ENCODE measurements around the gene LRRC28.
"Not testable (repeated sequence)": the region's sequence is repeated elsewhere in the genome, so short reads cannot be mapped to it uniquely, and the experiment has no call there.

LRRC28 gene

DNA sequence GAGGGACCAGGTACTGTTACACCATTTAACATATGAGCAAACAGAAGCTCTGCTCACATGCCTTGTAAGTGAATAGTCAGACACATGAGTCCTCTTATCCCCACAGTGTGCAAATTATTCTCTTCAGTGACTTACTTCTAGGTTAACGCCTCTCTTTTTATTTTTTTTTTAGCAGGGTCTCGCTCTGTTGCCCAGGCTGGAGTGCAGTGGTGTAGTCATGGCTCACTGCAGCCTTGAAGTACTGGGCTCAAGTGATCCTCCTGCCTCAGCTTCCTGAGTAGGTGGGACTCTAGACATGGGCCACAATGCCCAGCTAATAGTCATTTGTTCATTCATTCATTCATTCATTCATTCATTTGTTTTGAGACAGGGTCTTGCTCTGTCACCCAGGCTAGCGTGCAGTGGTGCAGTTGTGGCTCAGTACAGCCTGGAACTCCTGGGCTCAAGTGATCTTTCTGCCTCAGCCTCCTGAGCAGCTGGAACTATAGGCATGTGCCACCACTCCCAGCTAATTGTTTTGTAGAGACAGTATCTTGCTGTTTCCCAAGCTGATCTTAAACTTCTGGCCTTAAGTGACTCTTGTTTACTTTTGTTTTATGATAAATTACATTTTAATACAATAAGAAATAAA is 94.7 kb downstream of the LRRC28 start:
- DNase-seq: no peak

DNA sequence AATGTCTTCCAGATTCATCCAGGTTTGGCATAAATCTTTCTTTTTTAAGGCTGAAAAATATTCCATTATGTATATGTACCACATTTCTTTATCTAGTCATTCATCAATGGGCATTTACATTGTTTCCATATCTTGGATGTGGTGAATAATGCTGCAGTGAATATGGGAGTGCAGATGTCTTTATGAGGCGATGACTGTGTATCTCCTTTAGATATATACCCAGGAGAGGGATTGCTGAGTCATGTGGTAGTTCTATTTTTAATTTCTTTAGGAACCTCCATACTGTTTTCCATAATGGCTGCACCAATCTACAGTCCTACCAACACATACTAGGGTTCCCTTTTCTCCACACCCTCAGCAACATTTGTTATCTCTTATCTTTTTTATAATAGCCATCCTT is 96.3 kb downstream of the LRRC28 start:
- no peak for DNase-seq

DNA sequence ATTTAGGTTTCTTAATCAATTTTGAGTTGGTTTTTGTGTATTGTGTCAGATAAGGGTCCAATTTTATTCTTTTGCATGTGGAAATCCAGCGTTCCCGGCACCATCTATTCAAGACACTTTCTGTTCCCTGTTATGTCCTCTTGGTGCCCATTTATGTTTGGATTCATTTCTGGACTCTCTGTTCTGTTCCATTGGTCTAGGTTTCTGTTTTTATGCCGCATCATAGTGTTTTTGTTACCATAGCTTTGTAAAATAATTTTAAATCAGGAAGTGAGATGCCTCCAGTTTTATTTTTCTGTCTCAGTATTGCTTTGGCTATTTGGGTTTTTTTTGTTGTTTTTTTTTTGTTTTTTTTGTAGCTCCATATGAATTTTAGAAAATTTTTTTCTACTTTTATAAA is 97.1 kb downstream of the LRRC28 start:
- DNase-seq: no peak

DNA sequence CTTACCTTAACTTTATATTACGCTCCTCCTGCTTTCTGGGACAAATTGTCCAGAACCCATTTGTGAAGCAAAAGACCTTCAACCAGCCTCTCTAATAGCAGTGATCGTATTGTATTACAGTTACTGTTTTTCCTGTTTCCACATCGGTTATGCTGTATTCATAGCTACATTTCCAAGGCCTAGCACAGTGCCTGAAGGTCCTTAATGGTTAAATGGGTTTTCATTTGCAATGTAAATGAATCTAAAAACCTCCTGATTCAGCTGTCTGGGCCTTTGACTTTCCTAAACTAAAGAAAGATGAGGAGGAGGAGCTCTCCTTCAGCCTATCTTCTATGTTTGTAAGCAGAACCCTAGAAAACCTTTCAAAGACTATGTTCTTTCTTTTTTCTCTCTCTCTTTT is 99.1 kb downstream of the LRRC28 start:
- no peak for DNase-seq

DNA sequence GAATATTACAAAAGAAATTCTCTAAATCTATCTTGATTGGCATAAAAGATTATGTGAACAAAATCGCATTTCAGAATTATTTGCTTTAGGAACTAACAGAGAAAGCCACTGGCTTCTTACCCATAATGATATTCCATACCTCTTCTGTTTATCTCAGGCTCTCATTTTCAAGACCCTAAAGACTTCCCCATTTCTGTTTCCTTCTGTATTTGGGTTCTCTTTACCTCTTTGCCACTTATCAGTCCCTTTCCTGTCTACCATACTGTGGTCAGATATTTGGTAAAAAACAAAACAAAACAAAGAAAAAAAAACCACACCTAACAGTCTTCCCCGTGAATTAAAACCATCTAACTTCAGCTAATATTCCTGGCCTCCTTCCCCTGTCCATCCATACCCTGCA is 108.5 kb downstream of the LRRC28 start:
- no peak for DNase-seq

DNA sequence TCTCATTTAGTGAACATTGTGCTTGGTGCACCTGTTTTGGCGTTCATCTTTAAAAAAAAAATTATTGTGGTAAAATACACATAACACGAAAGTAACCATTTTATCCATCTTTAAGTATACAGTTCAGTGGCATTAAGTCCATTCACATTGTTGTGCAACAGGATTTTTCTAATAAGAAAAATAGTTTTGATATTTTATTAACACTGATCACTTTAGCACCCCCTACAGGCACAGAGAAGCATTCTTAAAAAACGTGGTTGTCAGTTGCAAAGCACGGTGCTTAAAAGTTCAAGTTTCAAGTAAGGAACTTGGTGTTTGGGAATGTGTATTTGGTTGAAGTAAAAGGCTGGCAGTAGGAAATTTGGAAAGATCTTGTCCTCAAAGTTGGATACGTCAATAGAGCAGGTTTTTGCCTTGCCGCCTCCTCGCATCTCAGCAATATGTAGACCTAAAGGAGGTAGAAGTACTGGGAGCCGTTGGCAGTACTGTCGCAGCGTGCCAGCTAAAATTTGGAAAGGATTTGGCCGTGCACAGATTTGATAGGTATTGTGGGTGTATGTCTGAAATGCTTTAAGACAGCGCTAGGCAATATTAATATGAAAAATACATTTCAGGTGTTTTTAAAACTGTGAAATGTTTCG is 110.4 kb downstream of the LRRC28 start:
- peak; percentile 22 for DNase-seq

DNA sequence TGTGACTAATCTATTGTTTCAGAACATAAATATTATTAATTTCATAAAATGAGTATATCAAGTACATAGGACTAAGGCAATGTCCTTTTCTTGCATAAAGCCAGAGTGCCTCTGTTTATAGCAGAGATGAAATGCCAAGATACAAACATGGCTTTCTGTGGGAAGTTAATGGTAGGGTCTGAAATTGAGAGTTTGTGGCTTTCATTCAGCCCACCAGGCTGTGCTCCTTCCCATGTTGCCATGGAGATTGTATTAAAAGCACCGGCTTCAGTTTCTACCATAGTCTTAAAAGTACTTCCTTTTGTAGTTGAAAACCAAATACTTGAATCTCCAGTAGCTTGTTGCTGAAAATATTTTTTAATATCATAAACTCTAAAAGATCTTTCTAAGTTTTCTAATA is 114.0 kb downstream of the LRRC28 start:
- DNase-seq: no peak

DNA sequence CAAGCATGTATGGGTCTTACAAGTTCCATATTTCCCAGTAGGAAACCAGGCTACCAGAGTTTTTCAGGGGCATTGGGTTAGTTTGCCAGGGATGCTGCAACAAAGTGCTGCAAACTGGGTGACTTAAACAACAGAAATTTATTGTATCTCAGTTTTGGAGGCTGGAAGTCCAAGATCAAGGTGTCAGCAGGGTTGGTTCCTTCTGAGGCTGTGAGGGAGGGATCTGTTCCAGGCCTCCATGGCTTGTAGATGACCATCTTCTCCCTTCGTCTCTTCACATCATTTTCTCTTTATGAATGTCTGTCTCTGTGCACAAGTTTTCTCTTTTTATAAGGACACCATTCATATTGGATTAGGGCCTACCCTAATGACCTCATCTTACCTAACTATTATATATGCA is 114.7 kb downstream of the LRRC28 start:
- no peak for DNase-seq

DNA sequence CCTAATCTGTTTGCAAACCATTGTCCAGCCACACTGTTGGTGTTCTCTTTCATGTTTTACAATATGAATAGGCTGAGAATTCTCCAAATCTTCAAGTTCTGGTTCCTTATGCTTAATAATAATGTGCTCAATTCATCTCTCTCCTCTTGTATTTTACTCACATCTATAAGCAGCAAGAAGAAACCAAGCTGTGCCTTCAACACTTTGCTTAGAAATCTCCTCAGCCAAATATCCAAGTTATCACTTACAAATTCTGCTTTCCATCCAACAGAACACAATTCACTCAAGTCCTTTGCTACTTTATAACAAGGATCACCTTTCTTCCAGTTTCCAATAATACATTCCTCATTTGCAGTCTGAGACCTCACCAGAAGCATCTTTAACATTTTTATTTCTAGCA is 117.5 kb downstream of the LRRC28 start:
- DNase-seq: no peak

DNA sequence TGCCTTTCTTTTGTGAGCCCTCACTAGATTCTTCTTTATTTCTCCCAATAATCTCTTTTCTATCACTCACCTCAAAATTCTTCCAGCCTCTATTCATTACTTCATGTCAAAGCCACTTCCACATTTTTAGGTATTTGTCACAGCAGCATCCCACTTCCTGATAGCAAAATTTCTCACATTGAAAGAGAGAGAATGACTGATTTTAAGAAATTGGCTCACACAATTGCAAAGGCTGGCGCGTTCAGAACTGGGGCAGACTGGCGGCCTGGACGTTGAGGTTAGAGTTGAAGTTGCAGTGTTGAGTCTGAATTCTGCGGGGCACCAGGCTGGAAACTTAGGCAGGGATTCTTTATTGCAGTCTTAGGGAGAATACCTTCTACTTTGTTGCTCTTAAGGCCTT is 117.9 kb downstream of the LRRC28 start:
- DNase-seq: no peak

DNA sequence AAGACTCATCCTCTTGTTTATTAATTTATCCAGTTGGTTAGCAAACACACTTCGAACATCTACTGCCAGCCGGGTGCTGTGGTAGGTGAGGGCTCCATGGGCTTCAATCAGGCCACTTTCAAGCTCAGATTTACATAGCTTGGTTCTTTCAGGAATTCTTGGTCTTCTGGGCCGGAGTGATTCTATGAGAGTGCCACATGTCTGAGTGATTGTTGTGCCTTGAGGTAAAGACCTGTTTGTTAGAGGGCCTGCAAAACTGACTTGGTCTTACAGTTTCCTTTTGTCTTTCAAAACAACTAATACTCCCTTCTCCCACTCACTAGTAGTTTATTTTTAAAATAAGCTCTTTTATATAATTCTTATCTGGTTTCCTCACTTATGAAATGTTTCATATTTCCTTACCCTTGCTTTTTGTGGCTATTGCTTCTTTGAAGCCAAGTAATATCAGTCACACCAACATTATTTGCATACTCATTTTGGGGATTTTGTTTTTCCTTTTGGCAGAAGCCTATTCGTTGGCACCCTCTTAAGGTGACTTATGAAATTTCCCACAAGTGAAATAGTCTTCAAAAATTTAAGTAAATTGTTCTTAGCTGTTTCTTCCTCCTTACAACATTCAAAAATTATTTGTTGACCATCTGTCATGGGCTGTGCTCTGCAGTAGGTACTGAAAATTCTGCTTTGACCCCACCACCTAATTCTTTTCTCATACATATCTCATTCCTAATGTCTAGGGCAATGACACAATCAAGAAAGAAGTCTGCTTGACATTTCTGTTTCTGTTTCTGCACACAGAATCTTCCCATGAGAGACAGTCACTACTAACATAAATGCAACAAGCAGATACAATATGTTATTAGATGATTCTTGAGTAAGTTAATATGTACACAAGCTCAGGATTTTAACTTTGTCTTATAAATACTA is 120.2 kb downstream of the LRRC28 start:
- no peak for DNase-seq

DNA sequence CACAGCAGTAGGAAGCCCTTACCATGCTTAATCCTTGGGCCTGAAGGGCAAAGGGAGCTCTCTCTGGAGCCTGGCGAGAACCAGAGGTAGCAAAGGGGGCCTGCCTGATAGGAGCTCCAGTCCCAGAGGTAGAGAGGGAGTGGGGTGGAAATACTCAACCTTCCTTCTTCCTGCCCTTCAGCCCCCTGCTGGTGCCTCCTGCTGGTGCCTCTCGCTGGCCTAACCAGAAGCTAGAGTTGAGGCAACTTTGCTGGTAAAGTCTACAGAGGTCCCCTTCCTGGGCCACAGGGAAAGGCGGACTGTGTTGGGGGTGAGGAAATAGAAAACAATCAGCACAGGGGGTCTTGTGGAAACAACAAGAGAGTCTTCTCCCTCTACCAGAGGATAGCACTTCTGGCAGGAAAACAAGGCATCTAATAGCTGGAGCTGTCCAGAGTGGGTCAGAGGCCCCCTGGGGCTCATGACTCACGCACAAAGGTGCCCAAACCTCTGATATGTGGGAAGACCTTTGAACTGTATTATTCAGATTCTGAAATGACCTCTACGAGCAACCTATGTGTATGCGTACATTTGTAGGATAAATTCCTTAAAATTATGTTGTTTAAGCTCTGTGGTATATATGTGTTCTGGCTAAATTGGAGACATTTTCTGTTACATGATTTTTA is 133.9 kb downstream of the LRRC28 start:
- no peak for DNase-seq

DNA sequence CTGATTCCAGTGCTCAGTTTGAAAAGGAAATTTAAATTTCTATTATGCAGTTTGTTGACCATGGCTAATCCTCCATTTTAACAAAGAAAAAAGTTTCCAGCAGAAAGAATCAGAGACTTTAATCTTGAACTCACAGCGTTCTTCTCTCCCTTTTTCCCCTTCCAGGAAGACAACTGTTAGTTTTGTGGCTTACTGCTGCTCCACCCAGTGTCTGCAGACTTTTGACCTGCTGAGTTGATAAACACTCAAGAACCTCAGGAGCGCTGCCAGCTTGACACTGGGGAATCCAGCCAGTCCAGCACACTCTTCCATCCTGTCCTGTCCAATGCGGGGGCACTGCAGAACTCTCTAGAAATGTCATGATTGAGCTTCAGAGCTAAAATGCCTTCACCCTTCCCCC is 134.6 kb downstream of the LRRC28 start:
- no peak for DNase-seq

DNA sequence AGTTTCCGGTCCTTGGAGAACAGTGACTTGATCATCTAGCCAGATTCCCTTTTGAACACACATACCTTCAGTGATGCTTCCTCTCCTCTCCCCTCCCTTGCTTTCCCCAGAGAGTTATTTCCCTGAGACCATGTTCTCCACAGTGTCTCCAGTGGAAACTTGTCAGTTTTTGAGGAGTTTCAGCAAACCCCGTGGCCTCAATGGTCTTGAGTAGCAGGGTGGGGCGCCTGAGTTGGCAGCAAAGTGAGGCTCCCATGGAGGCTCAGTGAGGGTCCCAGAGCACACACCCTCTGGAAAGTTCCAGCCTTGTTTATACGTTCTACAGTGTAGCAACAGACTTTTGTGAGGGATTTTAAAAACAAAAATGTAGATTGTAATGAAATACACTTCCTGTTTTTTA is 135.1 kb downstream of the LRRC28 start:
- DNase-seq: no peak

DNA sequence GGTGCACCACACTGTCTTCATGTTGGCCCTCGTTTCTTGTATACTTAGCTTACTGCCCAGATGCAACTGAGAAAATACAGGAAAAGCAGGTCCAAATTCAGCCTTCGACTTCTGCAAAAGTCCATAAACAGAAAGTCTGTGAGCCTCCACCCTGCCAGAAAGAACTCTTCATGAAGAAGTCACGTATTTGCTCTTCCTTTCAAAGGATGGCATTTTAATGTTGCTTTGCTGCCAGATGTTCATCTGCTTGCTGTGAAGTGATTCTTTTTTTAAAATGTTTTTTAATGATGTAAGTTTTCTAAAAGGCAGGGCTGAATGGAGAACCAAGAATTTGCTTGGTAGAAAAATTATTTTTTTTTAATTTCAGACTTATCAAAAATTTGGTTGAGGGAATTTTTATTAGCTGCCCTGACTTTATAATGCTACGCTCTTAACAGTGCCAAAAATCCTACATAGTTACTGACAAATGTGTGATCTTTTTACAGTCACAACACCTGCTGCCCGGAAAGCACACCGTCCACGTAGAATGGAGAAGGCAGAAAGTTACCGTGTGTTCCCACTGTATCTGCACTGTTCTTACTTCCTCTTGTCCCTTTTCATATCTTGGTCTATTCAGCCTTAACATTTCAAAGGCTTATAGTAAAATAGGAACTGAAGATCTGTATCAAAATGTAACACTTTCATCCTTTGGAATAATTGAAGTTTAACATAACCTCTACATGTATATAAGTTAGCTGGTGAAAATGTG is 136.3 kb downstream of the LRRC28 start:
- DNase-seq: no peak

DNA sequence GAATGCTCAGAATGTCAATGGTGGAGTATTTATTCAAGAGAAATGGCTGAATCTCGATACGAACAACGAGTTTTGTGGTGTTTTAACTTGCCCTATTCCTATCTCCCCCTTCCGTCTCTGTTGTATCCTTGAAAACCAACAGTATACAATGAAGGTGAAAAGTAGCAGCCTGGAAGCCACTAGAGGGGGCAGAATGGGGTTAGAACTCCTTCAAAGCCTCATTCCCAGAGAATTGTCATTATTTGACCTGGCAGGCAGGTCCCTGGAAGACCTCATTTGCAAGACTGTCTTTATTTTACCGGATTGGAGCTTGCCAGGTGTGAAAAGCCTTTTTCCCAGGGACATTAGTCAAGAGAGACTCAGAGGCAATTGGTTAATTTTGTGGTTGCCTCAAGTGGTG is 139.4 kb downstream of the LRRC28 start:
- no peak for DNase-seq

DNA sequence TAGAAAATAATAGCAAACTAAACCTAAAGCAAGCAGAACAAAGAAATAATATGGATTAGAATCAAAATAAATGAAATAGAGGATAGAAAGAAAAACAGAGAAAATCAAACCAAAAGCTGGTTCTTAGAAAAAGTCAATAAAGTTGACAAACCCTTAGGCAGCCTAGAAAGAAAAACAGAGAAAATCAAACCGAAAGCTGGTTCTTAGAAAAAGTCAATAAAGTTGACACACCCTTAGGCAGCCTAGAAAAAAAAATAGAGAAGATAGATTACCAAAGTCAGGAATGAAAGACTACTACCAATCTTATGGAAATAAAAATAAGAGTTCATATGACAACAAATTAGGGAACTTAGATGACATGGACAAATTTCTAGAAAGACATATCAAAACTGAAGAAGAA is 142.4 kb downstream of the LRRC28 start:
- DNase-seq: no peak

DNA sequence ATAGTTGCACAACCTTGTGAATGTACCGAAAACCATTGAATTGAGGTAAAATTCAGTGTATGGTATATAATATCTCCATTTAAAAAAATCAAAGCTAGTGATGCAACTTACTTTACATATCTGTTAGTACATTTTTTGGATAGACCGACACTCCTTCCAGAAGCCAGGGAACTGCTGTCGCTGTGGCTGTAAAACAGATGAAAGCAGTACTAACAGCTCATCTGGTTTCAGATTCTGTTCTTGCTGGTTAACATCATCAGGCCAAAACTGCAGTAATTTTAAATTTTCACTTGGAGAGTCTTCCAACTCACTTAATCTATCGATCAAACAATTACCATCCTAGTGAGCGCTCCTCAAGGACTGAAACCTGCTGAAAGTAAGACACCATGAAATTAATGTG is 145.1 kb downstream of the LRRC28 start:
- no peak for DNase-seq

DNA sequence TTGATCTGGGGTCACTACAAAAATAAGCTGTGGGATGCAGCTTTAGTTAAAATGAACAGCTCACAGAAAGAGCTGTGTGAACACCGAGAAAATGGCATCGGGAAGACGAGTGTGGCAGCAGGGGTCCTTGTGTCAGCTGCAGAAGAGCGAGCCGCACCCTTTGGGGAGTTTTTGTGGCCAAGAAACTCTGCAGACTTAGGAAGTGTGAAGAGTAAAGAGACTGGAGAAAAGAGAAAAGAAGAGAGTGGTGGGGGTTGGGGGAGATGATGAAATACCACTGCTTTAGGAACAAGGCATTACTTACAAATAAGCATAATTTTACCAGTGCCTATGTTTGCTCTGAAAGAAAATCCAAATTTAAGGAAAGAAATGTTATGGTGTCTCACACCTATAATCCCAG is 147.8 kb downstream of the LRRC28 start:
- DNase-seq: no peak

DNA sequence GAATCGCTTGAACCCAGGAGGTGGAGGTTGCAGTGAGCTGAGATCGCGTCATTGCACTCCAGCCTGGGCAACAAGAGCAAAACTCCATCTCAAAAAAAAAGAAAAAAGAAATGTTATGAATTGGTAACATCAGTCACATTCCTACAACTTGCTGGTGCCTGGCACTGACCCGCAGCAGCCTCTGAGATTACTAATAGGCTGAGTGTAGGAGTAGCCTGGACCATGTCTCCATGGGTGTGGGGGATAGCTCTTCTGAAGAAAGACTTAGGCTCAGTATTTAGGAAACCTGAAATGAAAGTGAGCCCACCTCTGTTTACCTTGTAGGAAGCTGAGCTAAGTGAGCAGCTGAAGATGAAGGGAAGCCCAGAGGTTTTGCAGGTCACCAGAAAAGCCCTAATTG is 148.3 kb downstream of the LRRC28 start:
- DNase-seq: no peak

DNA sequence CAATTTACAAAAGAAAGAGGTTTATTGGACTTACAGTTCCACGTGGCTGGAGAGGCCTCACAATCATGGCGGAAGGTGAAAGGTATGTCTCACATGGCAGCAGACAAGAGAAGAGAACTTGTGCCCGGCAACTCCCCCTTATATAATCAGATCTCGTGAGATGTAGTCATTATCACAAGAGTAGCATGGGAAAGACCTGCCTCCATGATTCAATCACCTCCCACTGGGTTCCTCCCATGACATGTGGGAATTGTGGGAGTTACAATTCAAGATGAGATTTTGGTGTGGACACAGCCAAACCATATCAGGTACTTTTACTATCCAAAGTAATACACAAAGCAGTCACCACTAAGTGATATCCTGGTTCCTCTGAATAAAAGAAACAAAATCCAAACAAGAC is 149.9 kb downstream of the LRRC28 start:
- not testable (repeated sequence) for DNase-seq

DNA sequence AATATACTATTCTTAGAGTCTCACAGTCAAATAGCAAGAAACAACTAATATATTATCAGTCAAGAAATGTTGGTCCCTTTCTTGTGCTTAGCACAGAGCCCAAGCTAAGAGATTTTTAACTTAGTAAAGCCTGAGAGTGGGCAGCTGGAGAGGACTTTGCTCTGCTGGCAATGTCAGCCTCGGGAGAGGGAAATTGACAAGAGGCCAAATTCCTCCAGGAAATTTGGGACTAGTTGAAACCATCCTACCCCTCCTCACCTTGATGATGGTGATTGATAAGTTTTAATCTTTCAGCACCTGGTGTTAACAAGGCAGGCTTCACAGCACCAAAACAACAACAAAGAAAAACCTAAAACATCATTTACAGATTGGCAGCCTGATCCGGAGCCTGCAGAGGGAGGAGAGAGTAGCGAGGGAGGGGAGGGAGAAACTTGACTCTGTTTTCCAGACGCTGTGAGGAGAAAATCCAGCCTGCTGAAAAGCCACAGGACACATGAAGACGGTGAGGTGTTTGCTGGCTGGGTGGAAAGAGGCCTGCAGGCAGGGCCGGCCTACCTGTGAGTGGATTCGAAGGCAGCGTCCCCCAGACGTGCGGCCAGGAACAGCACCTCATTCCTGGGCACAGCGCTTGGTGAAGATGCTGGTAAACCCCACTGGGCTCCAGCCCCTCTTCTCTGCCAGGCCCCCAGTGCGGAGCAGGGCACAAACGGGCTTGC is 150.9 kb downstream of the LRRC28 start:
- DNase-seq: no peak
